ENCODE measurements around the gene LUC7L. TPM values are rescaled to one million over a fixed set of nuclear protein-coding genes. Genes with fewer than 3 reads are reported as not detected.

LUC7L gene
- total RNA-seq, 4 donors from 2014 or later: 18.4 to 53.5 (median 31.1) TPM

DNA sequence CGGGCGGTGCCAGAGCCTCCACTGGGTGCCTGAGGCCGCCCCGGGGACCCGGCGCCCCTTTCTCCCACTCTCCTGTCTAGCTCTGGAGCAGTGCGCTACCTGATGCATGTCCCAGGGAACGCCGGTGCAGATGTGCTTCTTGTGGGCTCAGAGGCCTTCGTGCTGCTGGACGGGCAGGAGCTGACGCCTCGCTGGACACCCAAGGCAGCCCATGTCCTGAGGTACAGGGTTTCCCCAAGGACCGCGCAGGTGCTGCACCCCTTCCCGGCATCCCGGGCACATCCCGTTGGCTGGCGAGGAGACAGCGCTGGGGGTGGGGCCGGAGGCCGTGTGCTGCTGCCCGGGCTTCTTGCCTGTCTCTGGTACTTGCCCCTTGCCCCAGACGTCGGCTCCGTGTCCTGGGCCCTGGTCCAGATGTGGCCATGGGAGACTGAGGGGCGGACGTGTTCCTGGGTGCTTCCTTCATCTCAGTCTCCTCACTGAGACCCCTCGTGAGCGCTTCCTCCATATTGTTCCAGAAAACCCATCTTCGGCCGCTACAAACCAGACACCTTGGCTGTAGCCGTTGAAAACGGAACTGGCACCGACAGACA, 34.0 kb upstream of the LUC7L start:
- peaks cover 0 to 4% of the 10 kb centered on the region in 2 donors for H3K4me1 ChIP-seq
- no peak for DNase-seq
- no peak overlapping the region for H3K27ac ChIP-seq
- in situ Hi-C loops (cut with MboI; ENCODE audit: low sequenced_read_pairs in 4 of 4) (no loop called here), intact Hi-C loops (cut with DNase I; ENCODE audit: low total_unique reads) (no loop called here)
- H3K9me3 ChIP-seq: no peaks in the 10 kb centered on the region
- ATAC-seq: no peak
- peaks cover 0 to 64% of the 10 kb centered on the region in 2 donors for H3K36me3 ChIP-seq
- no peaks in the 10 kb centered on the region for H3K27me3 ChIP-seq
- TF ChIP-seq POLR2A (IDR thresholded peaks at IDR 0.05) (no peak), CTCF (IDR thresholded peaks at IDR 0.05 in 4 of 5, conservative IDR thresholded peaks at IDR 0.05 in 1 of 5) (no peak)
- no peak overlapping the region for H3K4me3 ChIP-seq

GRCh38 chr16:262121-262745, 33.0 kb upstream of the LUC7L start:
- Histone ChIP-seq H3K27ac (no peak overlapping the region), H3K9me3 (no peaks in the 10 kb centered on the region), H3K36me3 (peaks cover 0 to 64% of the 10 kb centered on the region in 2 donors), H3K27me3 (no peaks in the 10 kb centered on the region), H3K4me3 (no peak overlapping the region), H3K4me1 (peaks cover 0 to 4% of the 10 kb centered on the region in 2 donors)
- no peak for DNase-seq
- TF ChIP-seq POLR2A (IDR thresholded peaks at IDR 0.05) (no peak), CTCF (IDR thresholded peaks at IDR 0.05 in 4 of 5, conservative IDR thresholded peaks at IDR 0.05 in 1 of 5) (no peak)
- in situ Hi-C loops (cut with MboI; ENCODE audit: low sequenced_read_pairs in 4 of 4) (no loop called here), intact Hi-C loops (cut with DNase I; ENCODE audit: low total_unique reads) (no loop called here)
- ATAC-seq: no peak

DNA sequence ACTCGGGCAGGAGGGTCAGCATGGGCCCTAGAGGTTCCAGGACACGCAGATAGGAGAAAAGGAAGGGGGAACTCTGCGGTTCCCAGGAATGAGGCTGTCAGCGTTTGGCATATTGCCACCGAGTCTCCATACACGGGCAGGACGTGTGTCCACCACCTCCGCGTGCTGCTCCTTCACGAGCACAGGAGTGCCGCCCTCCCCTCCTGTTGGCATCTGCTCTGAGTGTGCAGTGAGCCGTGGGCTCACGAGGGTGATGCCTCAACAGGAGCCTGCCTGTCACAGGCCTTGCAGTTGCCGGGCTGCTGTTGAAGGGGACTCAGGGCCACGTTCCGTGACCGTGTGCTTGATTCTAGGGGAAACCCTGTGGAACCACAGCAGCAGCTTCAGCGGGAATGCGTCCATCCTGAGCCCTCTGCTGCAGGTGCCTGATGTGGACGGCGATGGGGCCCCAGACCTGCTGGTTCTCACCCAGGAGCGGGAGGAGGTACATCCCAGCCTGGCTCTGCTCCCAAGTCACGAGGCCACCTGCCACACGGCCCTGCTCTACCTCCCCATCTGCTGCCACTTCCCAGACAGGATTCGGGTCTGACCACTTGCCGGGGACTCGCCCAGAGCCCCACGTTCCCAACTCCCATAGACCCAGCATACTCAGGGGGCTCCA, 31.9 kb upstream of the LUC7L start:
- in situ Hi-C loops (cut with MboI; ENCODE audit: low sequenced_read_pairs in 4 of 4) (no loop called here), intact Hi-C loops (cut with DNase I; ENCODE audit: low total_unique reads) (no loop called here)
- TF ChIP-seq CTCF (IDR thresholded peaks at IDR 0.05 in 4 of 5, conservative IDR thresholded peaks at IDR 0.05 in 1 of 5) (no peak), POLR2A (IDR thresholded peaks at IDR 0.05) (no peak)
- Histone ChIP-seq H3K4me1 (peaks cover 0 to 4% of the 10 kb centered on the region in 2 donors), H3K36me3 (peaks cover 0 to 75% of the 10 kb centered on the region in 2 donors), H3K9me3 (no peaks in the 10 kb centered on the region), H3K27ac (no peak overlapping the region), H3K27me3 (no peaks in the 10 kb centered on the region), H3K4me3 (no peak overlapping the region)
- DNase-seq: no peak
- no peak for ATAC-seq

DNA sequence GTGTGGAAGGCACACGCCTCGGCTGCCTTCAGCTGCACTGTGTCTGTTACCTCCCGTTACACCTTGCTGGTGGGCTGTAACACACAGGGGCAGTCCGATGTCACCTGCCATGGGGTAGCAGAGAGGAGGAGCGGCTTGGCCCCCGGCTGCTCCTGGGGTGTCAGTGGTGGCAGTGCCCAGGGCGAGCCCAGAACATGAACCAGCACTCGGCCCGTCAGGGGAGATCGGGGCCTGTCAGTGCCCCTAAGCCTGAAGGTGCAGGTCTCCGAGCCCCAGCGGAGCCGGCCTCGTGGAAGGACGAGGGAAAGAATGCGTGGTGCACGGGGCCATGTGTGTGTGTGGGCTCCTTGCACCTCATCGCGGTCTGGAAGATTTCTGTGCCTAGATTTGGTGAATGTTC, 31.1 kb upstream of the LUC7L start:
- H3K4me3 ChIP-seq: no peak overlapping the region
- ATAC-seq: no peak
- no peak overlapping the region for H3K27ac ChIP-seq
- no peak for TF ChIP-seq CTCF (IDR thresholded peaks at IDR 0.05 in 4 of 5, conservative IDR thresholded peaks at IDR 0.05 in 1 of 5)
- TF ChIP-seq POLR2A (IDR thresholded peaks at IDR 0.05): no peak
- no peak for DNase-seq
- no peaks in the 10 kb centered on the region for H3K27me3 ChIP-seq
- in situ Hi-C loops (cut with MboI; ENCODE audit: low sequenced_read_pairs in 4 of 4) (no loop called here), intact Hi-C loops (cut with DNase I; ENCODE audit: low total_unique reads) (no loop called here)
- H3K36me3 ChIP-seq: peaks cover 0 to 83% of the 10 kb centered on the region in 2 donors
- no peaks in the 10 kb centered on the region for H3K9me3 ChIP-seq
- no peaks in the 10 kb centered on the region for H3K4me1 ChIP-seq

Measured in gastrocnemius medialis (tissue), 4 donors.